Activated CD4-positive, alpha-beta T cell treated with anti-CD3 and anti-CD28 coated beads, Interleukin-2, amount 10 ng/mL, durations not matched to agents 24 days and 14 days (primary cell): Measurements from ENCODE around the gene LINC01488. TPM values are rescaled to one million over a fixed set of nuclear protein-coding genes. Genes with fewer than 3 reads are reported as not detected.

ENCODE experiments used
- total RNA-seq: library from RNA; stranded (reverse); gene quantifications from 2 replicates; pipeline ENCODE4 v1.2.3, GENCODE V29; 2022

Gene LINC01488
- total RNA-seq, 1 donor from 2014 or later = not detected

Other genes with a start within 250 kb of the LINC01488 start
- 0.21 and 0.83 TPM in 2 replicates for gene MYEOV, start 187.5 kb upstream of the LINC01488 start, total RNA-seq
- 13.4 and 17.2 TPM in 2 replicates for gene CCND1, start 159.5 kb downstream of the LINC01488 start, total RNA-seq
- 29.3 and 32.1 TPM in 2 replicates for gene LTO1, start 193.7 kb downstream of the LINC01488 start, total RNA-seq
- gene FGF19, start 222.4 kb downstream of the LINC01488 start, total RNA-seq = not detected in 2 replicates